HG03460 (cell line): Measurements from ENCODE around the gene SND1.

ENCODE experiments used
- ATAC-seq: cut with Tn5 transposase; IDR thresholded peaks from one replicate; pipeline ENCODE4 v1.9.1; 2021; ENCODE audit not compliant: unreplicated experiment

Gene SND1

GRCh38 chr7:128121711-128122530, 469.9 kb downstream of the SND1 start:
- no peak for ATAC-seq

- no peak for ATAC-seq
Observed at GRCh38 chr7:128122576-128123290, 470.7 kb downstream of the SND1 start.

GRCh38 chr7:128123291-128124037, 471.5 kb downstream of the SND1 start:
- no peak for ATAC-seq

GRCh38 chr7:128124786-128125185, 472.8 kb downstream of the SND1 start:
- no peak for ATAC-seq

GRCh38 chr7:128125816-128126215, 473.8 kb downstream of the SND1 start:
- no peak for ATAC-seq

GRCh38 chr7:128128401-128128800, 476.4 kb downstream of the SND1 start:
- ATAC-seq, result no peak

- ATAC-seq, result no peak
Observed at GRCh38 chr7:128129224-128129864, 477.4 kb downstream of the SND1 start.

- no peak for ATAC-seq
Observed at GRCh38 chr7:128131115-128131514, 479.1 kb downstream of the SND1 start.

GRCh38 chr7:128131731-128132130, 479.7 kb downstream of the SND1 start:
- no peak for ATAC-seq

GRCh38 chr7:128132426-128133069, 480.6 kb downstream of the SND1 start:
- no peak for ATAC-seq

- ATAC-seq, result no peak
Observed at GRCh38 chr7:128135159-128135514, 483.1 kb downstream of the SND1 start.

- peak; percentile 94 for ATAC-seq
Observed at GRCh38 chr7:128135515-128136214, 483.7 kb downstream of the SND1 start.

GRCh38 chr7:128136215-128136597, 484.2 kb downstream of the SND1 start:
- peak; percentile 20 for ATAC-seq

GRCh38 chr7:128137181-128137580, 485.2 kb downstream of the SND1 start:
- no peak for ATAC-seq

GRCh38 chr7:128139406-128139805, 487.4 kb downstream of the SND1 start:
- no peak for ATAC-seq

- ATAC-seq, result no peak
Observed at GRCh38 chr7:128141683-128142195, 489.7 kb downstream of the SND1 start.
